Cerebellar cortex (tissue), 1 donor: Measurements from ENCODE around the gene RPS29.
"Not testable (repeated sequence)": the region's sequence is repeated elsewhere in the genome, so short reads cannot be mapped to it uniquely, and the experiment has no call there.

Experiments used
- DNase-seq: peaks from one replicate; pipeline ENCODE4 v3.0.0-alpha.2; 2015; ENCODE audit warnings: low spot score

The RPS29 gene

GRCh38 chr14:49585803-49586672, at the start of gene RPS29:
RPS29 (minus strand) TSS chr14:49586380; CDS start chr14:49586346, 34 bp downstream.
- peak; percentile 99 for DNase-seq

- peak; percentile 54 for DNase-seq
Measured at GRCh38 chr14:49634547-49635334, 48.6 kb upstream of the RPS29 start, which contains the start of gene DNAAF2. DNAAF2 (minus strand) TSS chr14:49635244; CDS start chr14:49635149, 95 bp downstream.

GRCh38 chr14:49633640-49634546, 47.7 kb upstream of the RPS29 start:
- DNase-seq = peak; percentile 92

- DNase-seq = no peak
Measured at GRCh38 chr14:49623941-49624839, 38.0 kb upstream of the RPS29 start.

GRCh38 chr14:49623387-49623786, 37.2 kb upstream of the RPS29 start:
- DNase-seq = no peak

GRCh38 chr14:49622022-49622607, 35.9 kb upstream of the RPS29 start:
- DNase-seq = no peak

GRCh38 chr14:49621114-49621881, 35.1 kb upstream of the RPS29 start:
- DNase-seq = peak; percentile 58

GRCh38 chr14:49620182-49621113, 34.3 kb upstream of the RPS29 start, which contains the start of the genes MGAT2 and RPL36AL:
MGAT2 (plus strand) TSS chr14:49620799; CDS start chr14:49621269, 470 bp downstream.
RPL36AL (minus strand) TSS chr14:49620626; CDS start chr14:49619104, 1,522 bp downstream.
- DNase-seq = peak; percentile 99

- no peak for DNase-seq
Measured at GRCh38 chr14:49619730-49620129, 33.5 kb upstream of the RPS29 start.

- DNase-seq = not testable (repeated sequence)
Measured at GRCh38 chr14:49619273-49619672, 33.1 kb upstream of the RPS29 start.

GRCh38 chr14:49617852-49618519, 31.8 kb upstream of the RPS29 start:
- DNase-seq = no peak

GRCh38 chr14:49615776-49616175, 29.6 kb upstream of the RPS29 start:
- no peak for DNase-seq

GRCh38 chr14:49614196-49614595, 28.0 kb upstream of the RPS29 start:
- DNase-seq = no peak

- DNase-seq = no peak
Measured at GRCh38 chr14:49612671-49613070, 26.5 kb upstream of the RPS29 start.

GRCh38 chr14:49612251-49612650, 26.1 kb upstream of the RPS29 start:
- DNase-seq = no peak

- no peak for DNase-seq
Measured at GRCh38 chr14:49607583-49607982, 21.4 kb upstream of the RPS29 start.

GRCh38 chr14:49598485-49599300, 12.5 kb upstream of the RPS29 start, which contains the start of gene LRR1:
LRR1 (plus strand) TSS chr14:49598940; CDS start chr14:49599021, 81 bp downstream.
- DNase-seq = peak; percentile 80
